GM21737 (cell line): ENCODE results near the gene ASIC5.

Experiments used
- ATAC-seq: cut with Tn5 transposase; IDR thresholded peaks from one replicate; pipeline ENCODE4 v1.9.1; 2021; ENCODE audit warnings: mild to moderate bottlenecking, moderate library complexity; ENCODE audit not compliant: unreplicated experiment

ASIC5 gene

DNA sequence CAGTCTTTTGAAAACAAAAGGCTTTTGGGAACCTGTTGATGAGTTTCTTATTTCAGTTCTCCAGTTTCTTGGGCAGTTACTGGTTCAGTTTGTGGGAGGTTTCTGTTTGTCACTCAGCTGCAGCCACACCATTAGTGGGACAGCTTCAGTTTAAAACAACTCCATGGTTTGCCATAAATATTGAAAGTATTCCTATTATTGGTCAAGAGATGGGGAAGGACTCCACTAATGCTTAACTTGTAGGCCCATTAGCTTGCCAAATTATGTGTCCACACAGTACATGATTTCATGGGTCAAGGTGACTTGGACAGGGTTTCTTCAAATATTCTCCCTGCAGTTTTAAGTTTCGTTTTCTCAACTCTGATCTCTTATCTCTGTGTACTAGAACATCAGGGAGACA lies 15.5 kb upstream of the ASIC5 start:
- ATAC-seq: no peak

DNA sequence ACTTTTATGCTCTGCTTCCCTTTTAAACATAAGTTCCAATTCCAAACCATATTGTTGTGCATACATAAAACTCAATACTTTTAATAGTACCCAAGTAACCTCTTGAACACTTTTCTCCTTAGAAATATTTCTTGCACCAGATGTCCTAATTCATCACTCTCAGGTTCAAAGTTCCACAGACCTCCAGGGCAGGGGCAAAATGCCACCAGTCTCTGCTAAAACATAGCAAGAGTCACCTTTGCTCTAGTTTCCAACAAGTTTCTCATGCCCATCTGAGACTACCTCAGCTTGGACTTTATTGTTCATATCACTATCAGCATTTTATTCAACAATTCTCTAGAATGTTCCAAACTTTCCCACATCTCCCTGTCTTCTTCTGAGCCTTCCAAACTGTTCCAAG lies 13.7 kb upstream of the ASIC5 start:
- no peak for ATAC-seq

DNA sequence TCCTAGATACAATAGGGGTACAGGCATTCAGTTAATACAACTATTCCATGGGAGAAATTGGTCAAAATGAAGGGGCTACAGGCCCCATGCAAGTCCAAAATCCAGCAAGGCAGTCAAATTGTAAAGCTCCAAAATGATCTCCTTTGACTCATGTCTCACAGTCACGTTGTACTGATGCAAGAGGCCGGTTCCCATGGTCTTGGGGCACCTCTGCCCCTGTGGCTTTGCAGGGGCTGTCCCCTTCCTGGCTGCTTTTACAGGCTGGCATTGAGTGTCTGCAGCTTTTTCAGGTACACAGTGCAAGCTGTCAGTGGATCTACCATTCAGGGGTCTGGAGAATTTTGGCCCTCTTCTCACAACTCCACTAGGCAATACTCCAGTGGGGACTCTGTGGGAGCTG lies 12.5 kb upstream of the ASIC5 start:
- ATAC-seq: no peak

DNA sequence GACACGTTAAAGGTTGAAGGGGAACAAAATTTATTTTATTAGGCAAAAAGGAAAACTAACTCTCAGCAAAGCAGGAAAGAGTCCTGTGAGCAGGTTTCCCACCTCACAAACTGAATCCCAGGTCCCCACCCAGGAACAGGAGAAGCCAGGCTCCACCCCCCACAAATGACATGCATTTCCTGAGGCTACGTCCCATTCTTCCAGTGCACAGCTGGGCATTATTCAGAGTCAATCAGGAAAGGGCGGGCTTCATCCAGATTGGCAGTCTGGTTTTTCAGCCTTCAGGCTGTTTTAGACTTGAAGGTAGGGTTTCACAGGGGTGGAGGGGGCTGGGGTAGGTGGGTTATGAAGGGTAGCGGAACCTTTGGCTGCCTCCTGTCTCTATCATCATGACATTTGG lies 11.9 kb upstream of the ASIC5 start:
- ATAC-seq: no peak

DNA sequence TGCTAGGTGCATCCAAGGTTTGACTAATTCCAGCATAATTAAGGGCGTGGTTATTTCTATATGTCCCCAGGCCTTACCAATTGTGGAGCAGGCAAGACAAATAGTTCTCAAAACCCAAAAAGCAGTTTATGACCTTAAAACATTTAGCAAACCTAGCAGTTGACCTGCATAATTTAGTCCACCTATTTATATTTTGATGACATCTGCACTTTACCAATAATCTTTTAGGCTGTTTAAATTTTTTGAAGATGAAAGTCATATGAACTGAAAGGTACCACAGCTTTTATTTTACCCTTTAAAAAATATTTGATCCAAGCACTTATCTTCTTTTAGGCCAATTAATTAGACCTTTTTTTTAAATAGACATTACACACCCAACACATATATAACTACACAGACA lies 9.8 kb upstream of the ASIC5 start:
- ATAC-seq: no peak

DNA sequence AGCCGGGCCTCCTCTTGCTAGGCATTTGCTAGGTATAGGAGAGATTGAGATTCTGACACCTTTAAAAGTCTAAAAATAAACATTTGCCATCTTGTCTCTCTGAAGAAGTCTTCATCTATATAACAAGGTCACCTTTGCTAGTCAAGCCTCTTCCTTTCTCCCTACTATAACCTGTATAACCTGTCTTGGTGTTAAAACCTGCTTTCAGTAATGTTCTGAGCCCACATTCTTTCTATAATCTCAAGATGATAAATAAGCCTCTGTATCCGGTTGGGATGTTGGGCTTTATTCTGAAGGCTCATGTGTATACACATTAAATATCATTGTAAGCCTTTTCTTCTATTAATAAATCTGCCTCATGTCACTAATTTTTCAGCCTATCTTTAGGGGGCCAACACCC lies 10.2 kb downstream of the ASIC5 start:
- ATAC-seq: no peak

DNA sequence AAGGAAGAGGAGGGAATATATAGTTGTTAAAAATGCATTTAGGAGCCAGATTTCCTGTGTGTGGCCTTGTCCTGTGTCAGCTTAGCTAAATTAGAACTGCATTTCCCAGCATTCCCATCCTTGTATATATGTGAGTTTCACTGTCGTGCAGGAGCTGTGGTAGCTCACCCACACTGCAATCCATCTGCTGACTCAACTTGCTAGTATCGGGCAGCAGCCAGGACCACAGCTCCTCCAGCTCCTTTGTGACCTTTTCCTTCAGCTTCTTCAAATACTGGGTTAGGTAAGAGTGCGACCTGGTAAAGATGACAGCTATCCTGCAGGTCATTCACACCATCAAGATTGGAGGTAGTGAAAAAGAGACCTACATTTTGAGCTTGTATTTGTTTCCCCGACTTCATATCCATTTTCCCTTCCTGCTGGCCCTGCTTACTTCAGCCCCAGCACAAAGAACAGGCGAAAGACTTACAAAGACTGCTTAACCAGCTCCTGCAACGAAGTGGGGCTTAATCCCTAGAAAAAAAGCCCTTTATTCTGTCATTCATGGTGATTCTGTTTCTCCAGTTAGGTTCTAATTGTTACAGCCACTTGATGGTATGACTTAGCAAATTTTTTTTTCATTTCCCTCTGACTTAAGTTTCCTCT lies 11.4 kb downstream of the ASIC5 start:
- ATAC-seq: no peak

DNA sequence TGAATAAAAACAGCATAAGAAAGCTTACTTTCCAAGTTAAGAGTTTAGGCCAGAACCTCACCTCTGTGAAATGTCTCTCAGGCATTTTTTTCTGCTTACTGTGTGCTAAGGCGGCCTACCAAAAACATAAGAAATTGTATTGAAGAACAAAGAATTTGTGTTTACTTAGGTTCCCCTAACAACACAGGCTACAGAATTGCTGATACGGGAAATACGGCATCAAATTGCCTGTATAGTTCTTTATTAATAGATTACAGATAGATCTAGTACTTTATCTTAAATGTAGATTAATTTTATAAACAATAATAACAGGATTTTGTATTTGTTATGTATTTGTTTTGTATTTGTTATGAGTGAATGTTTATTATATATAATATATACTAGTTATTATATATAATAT lies 12.9 kb downstream of the ASIC5 start:
- no peak for ATAC-seq

DNA sequence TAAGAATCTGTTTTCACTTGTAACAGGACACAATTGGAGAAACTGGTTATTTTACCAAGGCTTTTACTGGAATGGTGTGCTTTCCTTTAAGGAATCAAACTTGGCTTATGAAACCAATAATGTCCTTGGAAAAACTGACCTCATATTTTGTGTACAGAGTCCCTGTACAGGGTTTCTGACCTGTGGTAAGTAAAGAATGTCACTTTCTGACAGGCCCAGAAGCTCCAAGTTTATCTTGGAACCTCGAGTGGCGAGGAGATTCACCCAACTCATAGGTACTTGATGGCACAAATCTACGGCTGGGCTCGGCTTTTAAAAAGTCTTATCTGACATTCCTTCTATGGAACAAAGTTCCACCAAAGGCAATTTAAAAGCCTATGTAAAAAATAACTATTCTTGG lies 17.0 kb downstream of the ASIC5 start:
- ATAC-seq: no peak

DNA sequence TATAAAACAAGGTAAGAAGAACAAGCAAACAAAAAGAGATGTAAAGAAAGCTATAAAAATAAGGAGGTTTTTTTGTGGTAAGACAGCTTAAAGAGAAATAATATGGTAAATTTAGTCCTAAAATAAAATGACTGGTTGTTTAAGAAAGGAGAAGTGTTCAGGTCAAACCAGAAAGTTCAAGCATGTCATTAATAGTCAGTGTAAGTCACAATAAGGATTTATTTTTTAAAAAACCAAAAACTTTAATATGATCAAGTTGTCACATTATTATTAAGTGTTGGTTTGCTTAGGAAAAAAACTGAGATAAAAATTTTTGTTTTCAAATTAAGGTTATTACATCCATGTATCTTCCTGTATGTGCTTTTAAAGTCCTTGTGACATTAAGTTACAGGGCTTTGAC lies 19.1 kb downstream of the ASIC5 start:
- ATAC-seq: no peak

DNA sequence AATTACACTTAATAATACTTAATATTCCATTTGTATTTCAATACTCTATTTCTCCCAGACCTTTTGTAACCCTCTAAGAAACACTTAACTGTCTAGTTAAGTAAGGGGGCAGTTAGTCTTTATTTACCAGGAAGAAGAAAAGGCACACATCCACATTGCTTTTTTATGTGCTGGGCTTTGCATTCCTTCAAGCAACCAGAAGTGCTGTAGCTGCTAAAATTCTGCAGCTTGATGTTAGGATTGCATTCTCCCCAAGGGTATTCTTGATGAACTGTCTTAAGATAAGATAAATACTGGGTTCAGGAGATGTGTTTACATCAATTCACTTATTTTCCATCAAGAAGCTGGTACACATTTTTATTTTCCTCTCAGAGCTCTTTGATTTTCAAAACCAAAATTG lies 24.0 kb downstream of the ASIC5 start:
- no peak for ATAC-seq

DNA sequence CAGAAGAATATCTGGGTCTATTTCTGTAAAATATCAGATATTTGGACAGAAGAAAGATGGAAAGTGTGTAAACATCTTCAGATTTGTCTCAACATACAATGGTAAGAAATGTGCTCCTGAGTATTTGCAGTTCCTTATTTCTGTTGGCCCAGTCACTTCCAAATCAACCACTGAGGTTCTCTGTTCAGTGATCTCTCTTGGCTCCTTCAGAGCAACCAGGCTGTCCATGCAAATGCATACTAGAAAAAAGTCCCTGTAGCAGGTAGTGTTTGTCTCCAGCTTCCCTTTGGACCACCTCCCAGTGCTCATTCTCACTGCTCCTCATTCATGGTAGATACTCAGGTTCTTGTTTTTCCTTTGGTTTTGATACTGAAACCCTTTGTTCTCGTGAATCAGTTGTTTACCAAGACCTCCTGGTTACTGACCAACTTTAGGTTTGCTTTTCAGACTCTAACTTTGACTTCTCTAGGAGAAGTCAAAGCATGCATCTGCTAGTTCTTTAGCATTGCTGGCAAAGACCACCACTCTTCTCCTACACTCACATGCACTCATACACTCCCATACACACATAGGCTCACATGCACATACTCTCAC lies 28.8 kb downstream of the ASIC5 start:
- ATAC-seq: no peak

DNA sequence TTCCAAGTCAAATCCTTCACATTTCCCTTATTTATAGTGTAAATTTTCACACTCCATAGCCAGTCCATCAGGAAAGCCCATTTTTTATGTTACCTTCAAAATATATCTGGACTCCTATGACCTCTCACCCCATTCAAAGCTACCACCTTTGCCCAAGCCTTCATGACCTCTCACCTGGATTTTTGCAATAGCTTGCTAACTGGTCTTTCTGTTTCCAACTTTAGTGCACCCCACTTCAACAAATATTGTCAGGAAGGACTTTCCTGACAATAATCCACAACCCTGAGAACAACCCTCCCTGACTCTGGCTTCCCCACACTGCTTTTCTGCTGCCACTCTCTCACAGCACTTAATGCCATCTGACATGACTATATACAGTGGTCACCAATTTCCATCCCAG lies 33.4 kb downstream of the ASIC5 start:
- no peak for ATAC-seq

DNA sequence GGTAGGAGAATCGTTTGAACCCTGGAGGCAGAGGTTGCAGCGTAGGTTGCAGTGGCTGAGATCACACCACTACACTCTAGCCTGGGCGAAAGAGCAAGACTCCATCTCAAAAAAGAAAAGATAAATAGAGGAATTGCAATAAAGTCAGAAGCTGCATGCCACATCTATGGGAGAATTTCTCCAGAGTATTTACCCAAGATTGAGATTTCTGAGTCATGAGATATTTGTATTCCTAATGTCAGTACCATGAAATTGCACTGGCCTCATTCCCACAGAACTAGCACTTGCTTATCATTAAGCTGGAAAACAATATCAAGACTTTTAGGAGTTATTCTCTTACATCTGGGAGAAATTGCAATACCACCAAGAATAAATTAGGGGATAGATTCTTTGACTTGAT lies 37.4 kb downstream of the ASIC5 start:
- no peak for ATAC-seq

DNA sequence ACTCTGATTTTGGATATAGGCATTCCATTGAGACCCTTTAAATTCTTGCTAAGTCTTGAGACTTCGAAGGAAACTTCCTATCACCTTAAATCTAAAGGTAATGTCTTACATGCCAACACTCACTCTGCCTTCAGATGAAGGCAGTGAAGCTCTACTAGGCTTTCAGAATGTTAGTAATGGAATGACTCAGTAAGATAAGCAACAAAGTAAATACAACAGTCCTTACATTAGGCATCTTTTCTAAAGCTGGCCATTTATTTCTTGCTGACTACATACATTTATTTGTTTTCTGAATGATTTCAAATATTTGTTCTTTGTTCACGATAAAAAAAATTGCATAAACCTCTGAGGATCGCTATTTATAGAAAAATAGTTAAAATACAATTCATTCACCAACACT lies 43.5 kb downstream of the ASIC5 start:
- no peak for ATAC-seq

DNA sequence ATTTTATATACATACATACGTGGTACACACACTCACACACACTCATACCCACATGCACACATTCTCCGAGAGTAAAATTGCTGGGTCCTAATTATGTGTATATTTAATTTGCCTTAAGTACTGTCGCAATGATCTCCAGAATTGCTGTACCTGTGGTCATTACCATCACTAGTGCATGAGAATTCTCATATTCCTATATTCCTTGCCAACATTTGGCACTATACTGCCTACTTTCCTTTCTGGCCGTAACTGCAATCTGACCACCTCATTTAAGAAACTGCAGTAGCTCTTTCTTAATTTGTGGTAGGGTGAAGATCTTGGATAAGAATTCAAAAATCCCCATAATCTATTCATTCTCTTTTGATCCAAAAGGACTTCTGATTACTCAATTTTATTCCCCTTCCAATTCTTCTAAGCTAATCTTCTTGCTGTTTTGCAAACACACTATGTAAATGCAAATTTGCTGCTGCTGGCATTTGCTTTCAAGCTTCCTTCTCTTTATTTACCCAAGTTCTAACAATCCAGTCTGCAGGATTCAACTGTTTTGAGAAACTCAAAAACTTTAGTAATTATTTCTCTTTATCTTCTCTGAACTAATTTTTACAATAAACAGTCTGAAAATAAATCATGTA lies 45.1 kb downstream of the ASIC5 start:
- no peak for ATAC-seq

DNA sequence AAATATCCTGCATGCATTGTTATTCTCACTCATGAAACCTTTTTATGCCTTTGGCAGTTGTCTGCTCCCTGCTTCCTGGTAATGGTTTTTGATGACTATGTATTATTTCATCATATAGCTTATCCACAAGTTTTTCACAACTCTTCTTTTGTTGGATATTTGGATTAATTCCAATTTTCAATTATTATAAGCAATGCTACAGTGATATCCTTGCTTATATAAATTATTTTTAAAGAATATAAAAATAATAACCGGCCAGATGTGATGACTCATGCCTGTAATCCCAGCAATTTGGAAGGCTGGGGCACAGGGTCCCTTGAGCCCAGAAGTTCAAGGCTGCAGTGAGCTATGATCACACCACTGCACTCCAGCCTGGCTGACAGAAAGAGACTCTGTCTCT lies 47.0 kb downstream of the ASIC5 start:
- ATAC-seq: no peak

DNA sequence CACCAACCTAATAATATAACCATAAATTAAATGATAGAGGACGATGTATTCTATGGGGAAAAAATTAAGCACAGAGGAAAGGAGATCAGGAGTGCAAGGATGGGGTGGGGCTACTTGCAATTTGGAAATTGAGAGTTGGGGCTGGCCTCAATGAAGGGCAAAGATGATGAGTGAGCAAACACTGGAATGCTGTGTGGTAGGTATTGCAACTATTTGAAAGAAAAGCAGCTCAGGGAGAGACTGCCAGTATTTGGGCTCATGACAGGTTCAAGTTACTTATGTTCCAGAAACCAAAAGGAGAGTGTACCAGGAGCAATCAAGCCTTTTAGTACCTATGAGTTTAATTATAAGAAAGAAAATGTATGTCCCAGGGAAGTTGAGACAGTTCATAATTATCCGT lies 47.4 kb downstream of the ASIC5 start:
- ATAC-seq: no peak

DNA sequence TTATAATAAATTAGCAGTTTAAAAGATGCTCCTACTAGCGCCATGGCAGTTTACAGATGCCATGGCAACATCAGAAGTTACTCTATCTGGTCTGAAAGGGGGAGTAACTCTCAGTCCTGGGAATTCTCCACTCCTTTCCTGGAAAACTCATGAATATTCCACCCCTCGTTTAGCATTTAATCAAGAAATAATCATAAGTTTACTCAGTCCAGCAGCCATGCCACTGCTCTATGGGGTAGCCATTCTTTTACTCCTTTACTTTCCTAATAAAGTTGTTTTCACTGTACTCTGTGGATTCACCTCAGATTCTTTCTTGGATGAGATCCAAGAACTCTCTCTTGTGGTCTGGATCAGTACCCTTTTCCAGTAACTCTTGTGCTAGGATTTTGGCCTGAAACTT lies 55.0 kb downstream of the ASIC5 start:
- ATAC-seq: no peak

DNA sequence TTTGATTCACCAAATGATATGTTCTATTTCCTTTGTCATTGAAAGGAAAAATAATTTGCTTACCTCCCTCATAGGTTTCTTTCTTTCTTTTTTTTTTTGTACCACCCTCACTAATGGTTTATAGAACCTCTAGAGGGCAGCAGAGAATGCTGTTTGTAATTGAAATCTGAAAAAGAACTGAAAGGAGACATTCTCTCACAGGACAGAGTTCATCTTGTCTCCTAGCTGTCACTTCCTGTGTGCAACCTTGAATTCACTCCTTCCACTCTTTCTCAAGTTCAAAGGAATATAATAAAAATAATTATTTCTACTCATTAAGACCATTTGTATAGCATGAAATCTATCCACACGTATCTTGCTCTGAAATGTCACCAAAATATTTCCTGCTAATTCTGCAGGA lies 56.2 kb downstream of the ASIC5 start:
- peak; percentile 99 for ATAC-seq

DNA sequence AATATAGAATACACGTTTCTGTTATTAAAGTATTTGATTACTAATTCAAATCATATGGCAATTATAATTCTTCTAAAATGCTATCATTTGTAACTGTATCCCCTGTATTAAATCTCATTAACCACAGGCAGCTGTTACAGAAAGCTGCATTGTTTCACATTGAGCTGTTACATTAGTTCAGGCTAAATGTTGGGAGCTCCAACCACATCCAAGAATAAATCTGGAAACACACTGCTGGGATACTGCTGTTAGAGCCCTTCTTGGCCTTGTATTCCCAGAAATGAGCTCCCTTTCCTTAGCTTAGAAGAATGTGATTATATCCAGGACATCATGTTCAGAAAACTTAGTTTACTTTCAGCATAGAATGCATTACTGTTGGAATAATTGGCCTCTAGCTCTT lies 59.1 kb downstream of the ASIC5 start:
- ATAC-seq: no peak

DNA sequence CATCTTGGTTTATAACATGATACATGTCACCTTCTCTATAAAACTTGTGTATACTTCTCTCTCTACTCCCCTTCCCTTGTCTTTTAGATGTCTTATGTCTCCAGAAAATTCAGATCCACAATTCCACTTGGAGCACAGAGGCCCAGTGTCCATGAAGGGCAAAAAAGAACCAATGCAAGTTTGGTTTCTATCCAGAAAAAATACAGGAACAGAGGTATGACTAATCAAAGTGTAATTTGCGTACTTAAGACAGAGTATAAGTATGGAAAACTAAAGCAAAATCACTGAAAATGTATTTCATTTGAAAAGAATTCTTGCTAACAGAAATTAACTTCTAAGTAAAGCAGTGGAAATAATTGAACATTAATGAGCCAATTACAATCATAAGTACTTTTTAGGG lies 61.1 kb downstream of the ASIC5 start:
- ATAC-seq: no peak
